ENCODE measurements around the gene MRPL2.

Gene MRPL2

GRCh38 chr6:43059168-43060033 lies at the start of gene MRPL2, which contains the start of gene KLC4:
Gene MRPL2 (minus strand): TSS chr6:43059434. CDS start chr6:43059381, 53 bp downstream.
Gene KLC4 (plus strand): TSS chr6:43059631. CDS start chr6:43061336, 1,705 bp downstream.
- peak; percentile 98 for DNase-seq

GRCh38 chr6:43107344-43108062 lies 48.3 kb upstream of the MRPL2 start:
- no peak for DNase-seq

- DNase-seq: no peak
Measured at GRCh38 chr6:43105538-43106222, 46.4 kb upstream of the MRPL2 start.

GRCh38 chr6:43103253-43103876 lies 44.1 kb upstream of the MRPL2 start:
- DNase-seq: no peak

GRCh38 chr6:43101497-43101896 lies 42.3 kb upstream of the MRPL2 start:
- DNase-seq: no peak

- no peak for DNase-seq
Measured at GRCh38 chr6:43097502-43097901, 38.3 kb upstream of the MRPL2 start.

- DNase-seq: no peak
Measured at GRCh38 chr6:43097098-43097489, 37.9 kb upstream of the MRPL2 start.

GRCh38 chr6:43096451-43097097 lies 37.3 kb upstream of the MRPL2 start:
- DNase-seq: no peak

GRCh38 chr6:43095939-43096338 lies 36.7 kb upstream of the MRPL2 start:
- no peak for DNase-seq

- no peak for DNase-seq
Measured at GRCh38 chr6:43093436-43094289, 34.4 kb upstream of the MRPL2 start.

GRCh38 chr6:43092635-43093034 lies 33.4 kb upstream of the MRPL2 start:
- no peak for DNase-seq

GRCh38 chr6:43091436-43091991 lies 32.3 kb upstream of the MRPL2 start:
- no peak for DNase-seq

- no peak for DNase-seq
Measured at GRCh38 chr6:43091020-43091419, 31.8 kb upstream of the MRPL2 start.

- no peak for DNase-seq
Measured at GRCh38 chr6:43090559-43090956, 31.3 kb upstream of the MRPL2 start.

GRCh38 chr6:43089874-43090558 lies 30.8 kb upstream of the MRPL2 start:
- no peak for DNase-seq

- no peak for DNase-seq
Measured at GRCh38 chr6:43089467-43089866, 30.2 kb upstream of the MRPL2 start.

- DNase-seq: no peak
Measured at GRCh38 chr6:43088654-43089056, 29.4 kb upstream of the MRPL2 start.

GRCh38 chr6:43086022-43086658 lies 26.9 kb upstream of the MRPL2 start:
- DNase-seq: no peak

GRCh38 chr6:43082806-43083655 lies 23.8 kb upstream of the MRPL2 start:
- DNase-seq: no peak
